Measurements from ENCODE around the gene RAB44. TPM values are rescaled to one million over a fixed set of nuclear protein-coding genes. Genes with fewer than 3 reads are reported as not detected.
A peak's percentile ranks its signal among the peaks of the same experiment; 100 is the strongest.

Gene RAB44
- polyA plus RNA-seq, 2 of the 4 experiments (the other 2 are of a cell fraction), result 0.04 to 0.09 TPM

- ATAC-seq, result no peak
- no peak for DNase-seq (ENCODE audit: low read depth in 1 of 2, low spot score in 1 of 2)
- ChIA-PET POLR2A (no interaction called here), CTCF (no interaction called here)
- no peak overlapping the region for H3K4me2 ChIP-seq
- H3K4me1 ChIP-seq, result peaks cover 7% of the 10 kb centered on the region
- H3K27ac ChIP-seq, result peak overlapping the region in 1 of 2 experiments; percentile 56; a peak in 3 of 6 replicates
- WGBS (ENCODE audit: missing lambda C conversion rate), result 71% methylated on average over 13 of the region's 13 CpGs
- no peak overlapping the region for H3K4me3 ChIP-seq
- TF ChIP-seq RNF2 (IDR thresholded peaks at IDR 0.05; ENCODE audit: borderline replicate concordance, low read depth) (no peak), SMC3 (IDR thresholded peaks at IDR 0.05) (no peak), MAFK (IDR thresholded peaks at IDR 0.05; ENCODE audit: partially characterized antibody) (no peak), USF2 (IDR thresholded peaks at IDR 0.05) (no peak), REST (IDR thresholded peaks at IDR 0.05) (no peak), EP300 (IDR thresholded peaks at IDR 0.05) (no peak), NR3C1 (IDR thresholded peaks at IDR 0.05) (no peak), HEYL (CRISPR knock-in tag; IDR thresholded peaks at IDR 0.05) (no peak), PBX3 (IDR thresholded peaks at IDR 0.05) (no peak), ELK1 (IDR thresholded peaks at IDR 0.05; ENCODE audit: low read depth, low read length) (no peak), RFX5 (IDR thresholded peaks at IDR 0.05) (no peak), HES2 (IDR thresholded peaks at IDR 0.05) (no peak), EHMT2 (IDR thresholded peaks at IDR 0.05; ENCODE audit: low read depth) (no peak), ATOH8 (CRISPR knock-in tag; IDR thresholded peaks at IDR 0.05; ENCODE audit: low read depth) (no peak), EHF (CRISPR knock-in tag; IDR thresholded peaks at IDR 0.05) (no peak), ZFP36 (IDR thresholded peaks at IDR 0.05; ENCODE audit: borderline replicate concordance, partially characterized antibody) (no peak), ZC3H11A (IDR thresholded peaks at IDR 0.05) (no peak), SREBF2 (IDR thresholded peaks at IDR 0.05) (no peak), TP53 (CRISPR knock-in tag; IDR thresholded peaks at IDR 0.05) (no peak), CBX8 (IDR thresholded peaks at IDR 0.05) (no peak)
- no peak for FAIRE-seq
- H3K9me3 ChIP-seq, result no peaks in the 10 kb centered on the region
These were observed 47.7 kb upstream of the RAB44 start for GRCh38 chr6:36649701-36650484.
